ENCODE measurements around the gene TMEM253. TPM values are rescaled to one million over a fixed set of nuclear protein-coding genes. Genes with fewer than 3 reads are reported as not detected.

Gene TMEM253
- 0.73 to 0.98 TPM (median 0.93 TPM) in 5 replicates for total RNA-seq (2022; extraction: Qiagen RNA extraction)

GRCh38 chr14:21100931-21101330 lies at the start of gene TMEM253:
TSS of gene TMEM253 (plus strand) at chr14:21101066. CDS start at chr14:21101344, 278 bp downstream.

GRCh38 chr14:21057803-21058675 lies 42.8 kb upstream of the TMEM253 start, which contains the start of gene RNASE8:
TSS of gene RNASE8 (plus strand) at chr14:21057822. CDS start at chr14:21057893, 71 bp downstream.

GRCh38 chr14:21070083-21070609 lies 30.7 kb upstream of the TMEM253 start, which contains the start of gene ARHGEF40:
TSS of gene ARHGEF40 (plus strand) at chr14:21070304. CDS start at chr14:21070397, 93 bp downstream.

GRCh38 chr14:21098076-21098891 lies 2.6 kb upstream of the TMEM253 start, which contains the start of gene ZNF219:
TSS of gene ZNF219 (minus strand) at chr14:21098655. CDS start at chr14:21093591, 5,064 bp downstream.

Other genes starting within 250 kb of the TMEM253 start
- not detected in 5 replicates for gene RNASE3, start 209.7 kb upstream of the TMEM253 start, total RNA-seq (2022; extraction: Qiagen RNA extraction)
- not detected in 5 replicates for gene RNASE2, start 145.6 kb upstream of the TMEM253 start, total RNA-seq (2022; extraction: Qiagen RNA extraction)
- 73.4 to 80.5 TPM (median 75.1 TPM) in 5 replicates for gene METTL17, start 111.1 kb upstream of the TMEM253 start, total RNA-seq (2022; extraction: Qiagen RNA extraction)
- not detected in 5 replicates for gene SLC39A2, start 101.8 kb upstream of the TMEM253 start, total RNA-seq (2022; extraction: Qiagen RNA extraction)
- 2.1 to 4.2 TPM (median 2.6 TPM) in 5 replicates for gene NDRG2, start 76.0 kb upstream of the TMEM253 start, total RNA-seq (2022; extraction: Qiagen RNA extraction)
- not detected in 5 replicates for gene TPPP2, start 70.8 kb upstream of the TMEM253 start, total RNA-seq (2022; extraction: Qiagen RNA extraction)
- not detected in 5 replicates for gene RNASE13, start 66.3 kb upstream of the TMEM253 start, total RNA-seq (2022; extraction: Qiagen RNA extraction)
- not detected in 5 replicates for gene RNASE7, start 58.7 kb upstream of the TMEM253 start, total RNA-seq (2022; extraction: Qiagen RNA extraction)
- gene RNASE8, start 43.2 kb upstream of the TMEM253 start, total RNA-seq (2022; extraction: Qiagen RNA extraction) = not detected in 5 replicates
- gene ARHGEF40, start 30.8 kb upstream of the TMEM253 start, total RNA-seq (2022; extraction: Qiagen RNA extraction) = 9.7 to 15.3 TPM (median 12.2 TPM) in 5 replicates
- 18.3 to 35.5 TPM (median 31.4 TPM) in 5 replicates for gene ZNF219, start 2.4 kb upstream of the TMEM253 start, total RNA-seq (2022; extraction: Qiagen RNA extraction)
- gene OR5AU1, start 55.0 kb downstream of the TMEM253 start, total RNA-seq (2022; extraction: Qiagen RNA extraction) = 0.01 to 0.03 TPM in 2 of 5 replicates, not detected in the others
- gene HNRNPC, start 168.4 kb downstream of the TMEM253 start, total RNA-seq (2022; extraction: Qiagen RNA extraction) = 769 to 1,109 TPM (median 796 TPM) in 5 replicates
- 0.13 to 0.24 TPM (median 0.19 TPM) in 5 replicates for gene RPGRIP1, start 179.0 kb downstream of the TMEM253 start, total RNA-seq (2022; extraction: Qiagen RNA extraction)

All from A549 treated with CORT108297 at 1 μM for 4 hours (cell line).